Measurements from ENCODE around the gene MLKL.

GRCh38 chr16:74713325-74713724 is 12.7 kb upstream of the MLKL start:
- TF ChIP-seq POLR2A (IDR thresholded peaks at IDR 0.05) (no peak), CTCF (IDR thresholded peaks at IDR 0.05) (no peak), EP300 (IDR thresholded peaks at IDR 0.05) (no peak)
